DOHH2 (cell line): ENCODE measurements around the gene L3MBTL4.

ENCODE experiments used
- EZH2phosphoT487 ChIP-seq: fragments of 200-600 bp; sonication (generic); IDR thresholded peaks from 2 replicates; pipeline ENCODE4 v1.6.1; 2017; ENCODE audit warnings: borderline replicate concordance, mild to moderate bottlenecking, antibody characterized with exemption, low read length, moderate library complexity, mixed read lengths
- TF ChIP-seq, protein P1 (sequence below): fragments of 200-600 bp; sonication (generic); IDR thresholded peaks from one replicate; pipeline ENCODE4 v1.5.1; 2014; ENCODE audit warnings: antibody characterized with exemption, mild to moderate bottlenecking, low read depth, low read length; ENCODE audit not compliant: poor library complexity, severe bottlenecking

DNA sequence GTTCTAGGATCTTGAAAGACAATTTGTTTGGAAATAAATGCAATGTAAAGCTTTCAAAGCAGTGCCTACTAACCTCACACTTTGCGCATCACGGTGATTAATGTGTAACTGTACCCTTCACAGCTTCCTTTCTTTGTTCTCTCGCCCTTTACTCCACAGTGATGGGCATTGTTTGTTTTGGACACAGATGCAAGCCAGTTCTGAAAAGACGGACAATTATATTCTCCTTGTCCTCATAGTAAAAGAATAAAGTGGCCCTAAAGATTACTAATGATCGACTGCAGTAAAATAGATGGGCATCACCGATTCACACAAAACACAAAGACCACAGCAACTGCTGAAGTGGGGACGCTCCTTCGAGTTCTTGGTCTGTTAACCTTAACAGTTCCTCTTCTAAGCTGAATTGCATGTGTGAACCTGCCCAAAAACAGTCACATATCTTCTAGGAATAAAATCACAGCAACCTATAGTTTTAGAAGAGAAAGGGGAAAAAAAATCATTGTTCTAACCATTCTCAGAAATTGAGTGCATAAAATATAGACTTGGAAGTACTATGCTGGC lies 7.7 kb downstream of the L3MBTL4 start:
- TF ChIP-seq, protein P1, sequence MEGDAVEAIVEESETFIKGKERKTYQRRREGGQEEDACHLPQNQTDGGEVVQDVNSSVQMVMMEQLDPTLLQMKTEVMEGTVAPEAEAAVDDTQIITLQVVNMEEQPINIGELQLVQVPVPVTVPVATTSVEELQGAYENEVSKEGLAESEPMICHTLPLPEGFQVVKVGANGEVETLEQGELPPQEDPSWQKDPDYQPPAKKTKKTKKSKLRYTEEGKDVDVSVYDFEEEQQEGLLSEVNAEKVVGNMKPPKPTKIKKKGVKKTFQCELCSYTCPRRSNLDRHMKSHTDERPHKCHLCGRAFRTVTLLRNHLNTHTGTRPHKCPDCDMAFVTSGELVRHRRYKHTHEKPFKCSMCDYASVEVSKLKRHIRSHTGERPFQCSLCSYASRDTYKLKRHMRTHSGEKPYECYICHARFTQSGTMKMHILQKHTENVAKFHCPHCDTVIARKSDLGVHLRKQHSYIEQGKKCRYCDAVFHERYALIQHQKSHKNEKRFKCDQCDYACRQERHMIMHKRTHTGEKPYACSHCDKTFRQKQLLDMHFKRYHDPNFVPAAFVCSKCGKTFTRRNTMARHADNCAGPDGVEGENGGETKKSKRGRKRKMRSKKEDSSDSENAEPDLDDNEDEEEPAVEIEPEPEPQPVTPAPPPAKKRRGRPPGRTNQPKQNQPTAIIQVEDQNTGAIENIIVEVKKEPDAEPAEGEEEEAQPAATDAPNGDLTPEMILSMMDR: no peak
- no peak for TF ChIP-seq EZH2phosphoT487
